ENCODE data around the gene NPR3. TPM values are rescaled to one million over a fixed set of nuclear protein-coding genes. Genes with fewer than 3 reads are reported as not detected.

The NPR3 gene
- total RNA-seq, 3 donors from 2014 or later: 0.05 to 0.08 TPM; not detected in 1

- Mint-ChIP-seq H3K4me1 (ENCODE audit: low read depth) (no peaks in the 10 kb centered on the region), H3K27me3 (ENCODE audit: low read depth) (peaks cover 11% of the 10 kb centered on the region), H3K9me3 (no peaks in the 10 kb centered on the region), H3K4me3 (no peak overlapping the region), H3K36me3 (ENCODE audit: insufficient read depth) (no peaks in the 10 kb centered on the region)
- DNase-seq (no peak), ATAC-seq (no peak)
These were observed 54.1 kb downstream of the NPR3 start for GRCh38 chr5:32765266-32765665.

- Mint-ChIP-seq H3K36me3 (ENCODE audit: insufficient read depth) (no peaks in the 10 kb centered on the region), H3K4me1 (ENCODE audit: low read depth) (no peaks in the 10 kb centered on the region), H3K9me3 (no peaks in the 10 kb centered on the region), H3K4me3 (no peak overlapping the region), H3K27me3 (ENCODE audit: low read depth) (peaks cover 8% of the 10 kb centered on the region)
- DNase-seq: no peak
- ATAC-seq: no peak
These were observed 56.9 kb downstream of the NPR3 start for GRCh38 chr5:32767948-32768467.

GRCh38 chr5:32769711-32770110 is 58.6 kb downstream of the NPR3 start:
- H3K9me3 Mint-ChIP-seq: no peaks in the 10 kb centered on the region
- no peak overlapping the region for H3K4me3 Mint-ChIP-seq
- H3K36me3 Mint-ChIP-seq (ENCODE audit: insufficient read depth): no peaks in the 10 kb centered on the region
- ATAC-seq (no peak), DNase-seq (no peak)
- H3K27me3 Mint-ChIP-seq (ENCODE audit: low read depth): peaks cover 8% of the 10 kb centered on the region
- H3K4me1 Mint-ChIP-seq (ENCODE audit: low read depth): no peaks in the 10 kb centered on the region

- Mint-ChIP-seq H3K9me3 (no peaks in the 10 kb centered on the region), H3K27me3 (ENCODE audit: low read depth) (peaks cover 6% of the 10 kb centered on the region), H3K4me1 (ENCODE audit: low read depth) (no peaks in the 10 kb centered on the region), H3K36me3 (ENCODE audit: insufficient read depth) (no peaks in the 10 kb centered on the region), H3K4me3 (no peak overlapping the region)
- DNase-seq (no peak), ATAC-seq (no peak)
These were observed 59.3 kb downstream of the NPR3 start for GRCh38 chr5:32770444-32770843.

- H3K4me3 Mint-ChIP-seq: no peak overlapping the region
- peaks cover 3% of the 10 kb centered on the region for H3K27me3 Mint-ChIP-seq (ENCODE audit: low read depth)
- H3K36me3 Mint-ChIP-seq (ENCODE audit: insufficient read depth): no peaks in the 10 kb centered on the region
- DNase-seq (no peak), ATAC-seq (no peak)
- no peaks in the 10 kb centered on the region for H3K4me1 Mint-ChIP-seq (ENCODE audit: low read depth)
- no peaks in the 10 kb centered on the region for H3K9me3 Mint-ChIP-seq
These were observed 59.9 kb downstream of the NPR3 start for GRCh38 chr5:32771037-32771436.

- Mint-ChIP-seq H3K9me3 (no peaks in the 10 kb centered on the region), H3K4me3 (no peak overlapping the region), H3K4me1 (ENCODE audit: low read depth) (no peaks in the 10 kb centered on the region), H3K27me3 (ENCODE audit: low read depth) (no peaks in the 10 kb centered on the region), H3K36me3 (ENCODE audit: insufficient read depth) (no peaks in the 10 kb centered on the region)
- DNase-seq: no peak
- ATAC-seq: no peak
These were observed 62.8 kb downstream of the NPR3 start for GRCh38 chr5:32773944-32774343.

- Mint-ChIP-seq H3K9me3 (no peaks in the 10 kb centered on the region), H3K4me3 (no peak overlapping the region), H3K36me3 (ENCODE audit: insufficient read depth) (no peaks in the 10 kb centered on the region), H3K4me1 (ENCODE audit: low read depth) (no peaks in the 10 kb centered on the region), H3K27me3 (ENCODE audit: low read depth) (no peaks in the 10 kb centered on the region)
- ATAC-seq (no peak), DNase-seq (no peak)
These were observed 65.1 kb downstream of the NPR3 start for GRCh38 chr5:32776200-32776599.

- Mint-ChIP-seq H3K27me3 (ENCODE audit: low read depth) (no peaks in the 10 kb centered on the region), H3K36me3 (ENCODE audit: insufficient read depth) (no peaks in the 10 kb centered on the region)
- ATAC-seq: no peak
These were observed 66.1 kb downstream of the NPR3 start for GRCh38 chr5:32777222-32777621.

GRCh38 chr5:32777733-32778132 is 66.6 kb downstream of the NPR3 start:
- Mint-ChIP-seq H3K4me3 (no peak overlapping the region), H3K36me3 (ENCODE audit: insufficient read depth) (no peaks in the 10 kb centered on the region), H3K4me1 (ENCODE audit: low read depth) (no peaks in the 10 kb centered on the region), H3K27me3 (ENCODE audit: low read depth) (no peaks in the 10 kb centered on the region), H3K9me3 (no peaks in the 10 kb centered on the region)
- ATAC-seq (no peak), DNase-seq (no peak)

More at GRCh38 chr5:32777222-32777621, 66.1 kb downstream of the NPR3 start:
- H3K9me3 Mint-ChIP-seq: no peaks in the 10 kb centered on the region
- no peak for DNase-seq
- H3K4me3 Mint-ChIP-seq: no peak overlapping the region
- H3K4me1 Mint-ChIP-seq (ENCODE audit: low read depth): no peaks in the 10 kb centered on the region

- DNase-seq (no peak), ATAC-seq (no peak)
- Mint-ChIP-seq H3K36me3 (ENCODE audit: insufficient read depth) (no peaks in the 10 kb centered on the region), H3K4me3 (no peak overlapping the region), H3K4me1 (ENCODE audit: low read depth) (no peaks in the 10 kb centered on the region), H3K9me3 (no peaks in the 10 kb centered on the region), H3K27me3 (ENCODE audit: low read depth) (no peaks in the 10 kb centered on the region)
These were observed 67.3 kb downstream of the NPR3 start for GRCh38 chr5:32778403-32778802.

- no peaks in the 10 kb centered on the region for H3K27me3 Mint-ChIP-seq (ENCODE audit: low read depth)
- H3K4me3 Mint-ChIP-seq: no peak overlapping the region
- no peaks in the 10 kb centered on the region for H3K36me3 Mint-ChIP-seq (ENCODE audit: insufficient read depth)
- no peak for ATAC-seq
- DNase-seq: no peak
- H3K4me1 Mint-ChIP-seq (ENCODE audit: low read depth): no peaks in the 10 kb centered on the region
- no peaks in the 10 kb centered on the region for H3K9me3 Mint-ChIP-seq
These were observed 68.8 kb downstream of the NPR3 start for GRCh38 chr5:32779754-32780415.

- ATAC-seq (no peak), DNase-seq (no peak)
- Mint-ChIP-seq H3K4me3 (no peak overlapping the region), H3K4me1 (ENCODE audit: low read depth) (no peaks in the 10 kb centered on the region), H3K27me3 (ENCODE audit: low read depth) (no peaks in the 10 kb centered on the region), H3K36me3 (ENCODE audit: insufficient read depth) (no peaks in the 10 kb centered on the region), H3K9me3 (no peaks in the 10 kb centered on the region)
These were observed 69.4 kb downstream of the NPR3 start for GRCh38 chr5:32780508-32780919.

- Mint-ChIP-seq H3K27me3 (ENCODE audit: low read depth) (peaks cover 2% of the 10 kb centered on the region), H3K4me1 (ENCODE audit: low read depth) (no peaks in the 10 kb centered on the region), H3K9me3 (no peaks in the 10 kb centered on the region), H3K4me3 (no peak overlapping the region), H3K36me3 (ENCODE audit: insufficient read depth) (no peaks in the 10 kb centered on the region)
- ATAC-seq (no peak), DNase-seq (no peak)
These were observed 72.5 kb downstream of the NPR3 start for GRCh38 chr5:32783661-32784060.

- no peaks in the 10 kb centered on the region for H3K36me3 Mint-ChIP-seq (ENCODE audit: insufficient read depth)
- ATAC-seq (no peak), DNase-seq (no peak)
- H3K4me3 Mint-ChIP-seq: no peak overlapping the region
- no peaks in the 10 kb centered on the region for H3K9me3 Mint-ChIP-seq
- H3K27me3 Mint-ChIP-seq (ENCODE audit: low read depth): peaks cover 2% of the 10 kb centered on the region
- no peaks in the 10 kb centered on the region for H3K4me1 Mint-ChIP-seq (ENCODE audit: low read depth)
These were observed 74.6 kb downstream of the NPR3 start for GRCh38 chr5:32785611-32786254.

GRCh38 chr5:32786311-32786710 is 75.2 kb downstream of the NPR3 start:
- Mint-ChIP-seq H3K4me3 (no peak overlapping the region), H3K4me1 (ENCODE audit: low read depth) (no peaks in the 10 kb centered on the region), H3K36me3 (ENCODE audit: insufficient read depth) (no peaks in the 10 kb centered on the region), H3K9me3 (no peaks in the 10 kb centered on the region), H3K27me3 (ENCODE audit: low read depth) (peaks cover 2% of the 10 kb centered on the region)
- DNase-seq (no peak), ATAC-seq (no peak)
